K562 (cell line): Measurements from ENCODE around the gene NPTXR. TPM values are rescaled to one million over a fixed set of nuclear protein-coding genes. Genes with fewer than 3 reads are reported as not detected.

Experiments used
- ATAC-seq: fragments of 200-7000 bp; cut with Tn5 transposase; 3 replicates; pipeline ENCODE4 v1.9.1; 2020; ENCODE audit warnings: moderate library complexity
- BruUV-seq: library from RNA; stranded (reverse); fragments of 400-500 nt; replicated peaks from 2 replicates; lab custom pipeline; 2021; lab: Mats Ljungman, UMichigan
- CTCF ChIA-PET: fragments of 300-600 bp; formaldehyde crosslinking; extraction: SDS; loops from one replicate; lab custom pipeline; 2021; ENCODE audit warnings: low intra/inter-chr PET ratio; lab: Yijun Ruan, JAX
- POLR2A ChIA-PET: fragments of 300-600, 350-650 bp; sonication (Branson Sonifier 250); formaldehyde crosslinking; extraction: SDS; loops from one replicate; lab custom pipeline; 2021; ENCODE audit warnings: antibody characterized with exemption, inconsistent platforms; lab: Yijun Ruan, JAX
- DNase-seq, 4 experiments: peaks; one replicate each; pipeline versions ENCODE4 v3.0.0 to v3.0.0-alpha.2; 2011 to 2018; ENCODE audit warnings: low spot score in 3 of 4, mixed read lengths in 3 of 4; ENCODE audit errors: extremely low read depth in 1 of 4
- FAIRE-seq: peaks from 2 replicates; lab custom pipeline; 2011; peaks lifted over from hg19 to GRCh38; lab: Jason Lieb, UNC
- H2AFZ ChIP-seq: 2 replicates; pipeline ENCODE4 v1.6.0; 2011; ENCODE audit warnings: low read depth, low read length, control low read depth, inconsistent platforms
- H3K27ac ChIP-seq: fragments of 200-600 bp; 3 replicates; pipeline ENCODE4 v1.8.0; 2011; ENCODE audit warnings: low read depth, mild to moderate bottlenecking, control low read depth, inconsistent platforms, low read length, moderate library complexity, mixed read lengths; ENCODE audit errors: extremely low read depth
- H3K27me3 ChIP-seq, 2 experiments: fragments of 300-600 bp in 1 of 2; 2 replicates in 1 of 2; 3 replicates in 1 of 2; pipeline versions ENCODE4 v1.6.0 to v1.8.0; 2011; ENCODE audit warnings: inconsistent platforms in 2 of 2, low read length in 2 of 2, mild to moderate bottlenecking in 1 of 2, mixed read lengths in 1 of 2, moderate library complexity in 1 of 2; ENCODE audit not compliant: control insufficient read depth in 2 of 2, insufficient read depth in 2 of 2
- H3K36me3 ChIP-seq: fragments of 300-600 bp; 3 replicates; pipeline ENCODE4 v1.8.0; 2011; ENCODE audit warnings: mild to moderate bottlenecking, low read length, inconsistent platforms; ENCODE audit not compliant: control insufficient read depth, insufficient read depth
- H3K4me1 ChIP-seq, 2 experiments: fragments of 200-600 bp in 1 of 2; replicated peaks in 1 of 2; 2 replicates in 1 of 2; 3 replicates in 1 of 2; pipeline versions ENCODE4 v1.5.1 to v1.8.0; 2011; ENCODE audit warnings: inconsistent platforms in 2 of 2, low read length in 2 of 2, mild to moderate bottlenecking in 1 of 2, mixed read lengths in 1 of 2, moderate library complexity in 1 of 2; ENCODE audit not compliant: control insufficient read depth in 2 of 2, insufficient read depth in 2 of 2
- H3K4me2 ChIP-seq: 2 replicates; pipeline ENCODE4 v1.6.1; 2011; ENCODE audit warnings: low read length, control low read depth, inconsistent platforms, mixed read lengths; ENCODE audit not compliant: insufficient read depth
- H3K4me3 ChIP-seq: fragments of 200-600 bp; sonication (generic), shearing (Covaris generic); 2 replicates; pipeline ENCODE4 v1.5.1; 2016; ENCODE audit warnings: control low read depth, inconsistent platforms
- H3K79me2 ChIP-seq: fragments of 200-600 bp; 3 replicates; pipeline ENCODE4 v1.8.0; 2011; ENCODE audit warnings: low read length, inconsistent platforms; ENCODE audit not compliant: control insufficient read depth, insufficient read depth
- H3K9ac ChIP-seq, 2 experiments: 2 replicates each; pipeline versions ENCODE4 v1.6.0 to v1.6.1; 2011; ENCODE audit warnings: low read depth in 2 of 2, low read length in 2 of 2, control low read depth in 1 of 2, inconsistent platforms in 1 of 2, mild to moderate bottlenecking in 1 of 2, mixed read lengths in 1 of 2; ENCODE audit not compliant: insufficient read depth in 1 of 2
- H3K9me1 ChIP-seq: one replicate; pipeline ENCODE4 v1.6.0; 2011; ENCODE audit warnings: inconsistent platforms, mild to moderate bottlenecking, low read length, moderate library complexity; ENCODE audit not compliant: control insufficient read depth, insufficient read depth
- H3K9me3 ChIP-seq: replicated peaks from 2 replicates; pipeline ENCODE4 v1.5.1; 2011; ENCODE audit warnings: low read depth, low read length, inconsistent platforms; ENCODE audit not compliant: control insufficient read depth, insufficient read depth
- H4K20me1 ChIP-seq: replicated peaks from 2 replicates; pipeline ENCODE4 v1.6.1; 2011; ENCODE audit warnings: low read length, inconsistent platforms, mixed read lengths; ENCODE audit not compliant: control insufficient read depth, insufficient read depth
- ZBTB7A ChIP-seq: IDR thresholded peaks from 2 replicates; pipeline ENCODE4 v1.6.1; 2011; ENCODE audit warnings: low read depth, mild to moderate bottlenecking, low read length, moderate library complexity, borderline replicate concordance; ENCODE audit not compliant: control insufficient read depth
- ZFP30 ChIP-seq: fragments of 250-450 bp; sonication (Bioruptor Pico); IDR thresholded peaks from 2 replicates; pipeline ENCODE4 v1.8.0; 2022; ENCODE audit warnings: moderate library complexity, mild to moderate bottlenecking, inconsistent platforms, borderline replicate concordance
- WGBS: fragments of 100-300 bp; shearing (Covaris generic); methylation state at CpG from one replicate; pipeline ENCODE4 v1.1.6; 2016; ENCODE audit warnings: low coverage, mixed read lengths; ENCODE audit not compliant: insufficient coverage; ENCODE audit errors: missing lambda C conversion rate; 5-methylcytosine and 5-hydroxymethylcytosine counted together
- in situ Hi-C: fragments of 300-500 bp; cut with MboI; formaldehyde crosslinking; loops from 4 replicates; pipeline ENCODE4 v1.15.0; 2018; ENCODE audit warnings: inconsistent platforms, mixed read lengths
- intact Hi-C: fragments of 100-400 bp; cut with micrococcal nuclease; formaldehyde crosslinking; loops from 2 replicates; pipeline ENCODE4 v1.14.2; 2022
- polyA plus RNA-seq, 8 experiments: library from polyadenylated mRNA; depleted of rRNA in 4 of 8; stranded (reverse) in 5 of 8; unstranded in 3 of 8; fragments of >200 nt; fragmentation: Nextera tagmentation in 2 of 8; fragmentation: Illumina TruSeq in 1 of 8; extraction: Ambion mirVana in 2 of 8; extraction: Trizol in 1 of 8; gene quantifications; 2 replicates each; pipeline versions ENCODE4 v1.2.1 to v1.2.3, GENCODE V29; 2011 to 2014; ENCODE audit warnings: inconsistent platforms in 1 of 8, missing spikeins in 1 of 8
- total RNA-seq, 7 experiments: library from RNA; depleted of rRNA in 6 of 7; stranded (reverse); fragments of >200 nt in 6 of 7; fragmentation: Illumina TruSeq in 2 of 7; extraction: Trizol in 2 of 7; gene quantifications; 2 replicates each; pipeline versions ENCODE4 v1.2.1 to v1.2.3, GENCODE V29; 2011 to 2021; ENCODE audit warnings: low replicate concordance in 1 of 7
- TF ChIP-seq, protein P1 (sequence below): fragments of 450-650 bp; IDR thresholded peaks from 2 replicates; pipeline ENCODE4 v1.6.1; 2018; ENCODE audit not compliant: partially characterized antibody
- TF ChIP-seq, protein P2 (sequence below): fragments of 450-650 bp; formaldehyde crosslinking; IDR thresholded peaks from 2 replicates; pipeline ENCODE4 v1.4.0; 2022; ENCODE audit warnings: mild to moderate bottlenecking, moderate library complexity

NPTXR gene
- total and polyA plus RNA-seq, 9 of the 15 experiments (the other 6 are each of a cell fraction or from before 2014, with no cell fraction given) = 0.01 to 3.1 (median 1.1) TPM

DNA sequence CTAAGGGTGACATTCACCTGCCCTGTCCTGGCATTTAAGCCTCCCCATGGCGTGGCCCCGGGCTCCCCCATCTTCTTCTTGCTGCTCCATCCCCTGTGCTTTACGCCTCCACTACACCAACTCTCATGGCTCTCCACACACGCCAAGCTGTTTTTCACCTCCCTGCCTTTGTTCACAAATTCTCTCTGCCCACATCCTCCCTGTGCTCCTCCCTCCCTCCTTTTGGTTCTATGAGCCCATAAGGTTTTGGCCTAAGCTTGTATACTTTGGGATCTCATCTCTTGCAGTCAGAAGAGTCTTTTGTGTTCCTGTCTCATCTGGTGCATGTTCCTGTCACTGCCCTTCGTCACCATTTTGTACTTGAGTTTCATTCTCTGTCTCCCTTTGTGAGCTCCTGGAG, 45.3 kb downstream of the NPTXR start (continued):
- TF ChIP-seq ZFP30 = no peak

GRCh38 chr22:38796262-38796957, 47.4 kb downstream of the NPTXR start:
- Histone ChIP-seq H3K9me1 (no peaks in the 10 kb centered on the region), H3K4me2 (no peak overlapping the region), H3K9ac (no peak overlapping the region), H3K27me3 (peaks cover 0 to 5% of the 10 kb centered on the region in 2 experiments; a peak in 1 of 5 replicates), H3K36me3 (no peaks in the 10 kb centered on the region), H4K20me1 (no peaks in the 10 kb centered on the region), H2AFZ (no peak overlapping the region), H3K4me1 (peaks cover 0 to 11% of the 10 kb centered on the region in 2 experiments; a peak in 2 of 5 replicates), H3K4me3 (no peak overlapping the region), H3K27ac (no peak overlapping the region), H3K9me3 (peaks cover 5% of the 10 kb centered on the region; the same call in 1 of the 2 replicates), H3K79me2 (peaks cover 9% of the 10 kb centered on the region)
- in situ Hi-C loops = no loop called here
- FAIRE-seq = no peak
- CTCF ChIA-PET = no interaction called here
- TF ChIP-seq ZBTB7A = no peak
- TF ChIP-seq, protein P1, sequence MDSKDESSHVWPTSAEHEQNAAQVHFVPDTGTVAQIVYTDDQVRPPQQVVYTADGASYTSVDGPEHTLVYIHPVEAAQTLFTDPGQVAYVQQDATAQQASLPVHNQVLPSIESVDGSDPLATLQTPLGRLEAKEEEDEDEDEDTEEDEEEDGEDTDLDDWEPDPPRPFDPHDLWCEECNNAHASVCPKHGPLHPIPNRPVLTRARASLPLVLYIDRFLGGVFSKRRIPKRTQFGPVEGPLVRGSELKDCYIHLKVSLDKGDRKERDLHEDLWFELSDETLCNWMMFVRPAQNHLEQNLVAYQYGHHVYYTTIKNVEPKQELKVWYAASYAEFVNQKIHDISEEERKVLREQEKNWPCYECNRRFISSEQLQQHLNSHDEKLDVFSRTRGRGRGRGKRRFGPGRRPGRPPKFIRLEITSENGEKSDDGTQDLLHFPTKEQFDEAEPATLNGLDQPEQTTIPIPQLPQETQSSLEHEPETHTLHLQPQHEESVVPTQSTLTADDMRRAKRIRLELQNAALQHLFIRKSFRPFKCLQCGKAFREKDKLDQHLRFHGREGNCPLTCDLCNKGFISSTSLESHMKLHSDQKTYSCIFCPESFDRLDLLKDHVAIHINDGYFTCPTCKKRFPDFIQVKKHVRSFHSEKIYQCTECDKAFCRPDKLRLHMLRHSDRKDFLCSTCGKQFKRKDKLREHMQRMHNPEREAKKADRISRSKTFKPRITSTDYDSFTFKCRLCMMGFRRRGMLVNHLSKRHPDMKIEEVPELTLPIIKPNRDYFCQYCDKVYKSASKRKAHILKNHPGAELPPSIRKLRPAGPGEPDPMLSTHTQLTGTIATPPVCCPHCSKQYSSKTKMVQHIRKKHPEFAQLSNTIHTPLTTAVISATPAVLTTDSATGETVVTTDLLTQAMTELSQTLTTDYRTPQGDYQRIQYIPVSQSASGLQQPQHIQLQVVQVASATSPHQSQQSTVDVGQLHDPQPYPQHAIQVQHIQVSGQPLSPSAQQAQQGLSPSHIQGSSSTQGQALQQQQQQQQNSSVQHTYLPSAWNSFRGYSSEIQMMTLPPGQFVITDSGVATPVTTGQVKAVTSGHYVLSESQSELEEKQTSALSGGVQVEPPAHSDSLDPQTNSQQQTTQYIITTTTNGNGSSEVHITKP = no peak
- TF ChIP-seq, protein P2, sequence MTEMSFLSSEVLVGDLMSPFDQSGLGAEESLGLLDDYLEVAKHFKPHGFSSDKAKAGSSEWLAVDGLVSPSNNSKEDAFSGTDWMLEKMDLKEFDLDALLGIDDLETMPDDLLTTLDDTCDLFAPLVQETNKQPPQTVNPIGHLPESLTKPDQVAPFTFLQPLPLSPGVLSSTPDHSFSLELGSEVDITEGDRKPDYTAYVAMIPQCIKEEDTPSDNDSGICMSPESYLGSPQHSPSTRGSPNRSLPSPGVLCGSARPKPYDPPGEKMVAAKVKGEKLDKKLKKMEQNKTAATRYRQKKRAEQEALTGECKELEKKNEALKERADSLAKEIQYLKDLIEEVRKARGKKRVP = no peak
- WGBS = 26% methylated on average over 12 of the region's 12 CpGs
- intact Hi-C loops = no loop called here
- no TSS peak for BruUV-seq
- POLR2A ChIA-PET = no interaction called here
- ATAC-seq = no peak
- no peak for DNase-seq
